Cardiac muscle cell (in vitro differentiated cells and primary cell): ENCODE data around the gene FAM83C. TPM values are rescaled to one million over a fixed set of nuclear protein-coding genes. Genes with fewer than 3 reads are reported as not detected.

ENCODE experiments used
- DNase-seq, 2 donors: peaks; one replicate each; pipeline versions ENCODE4 v3.0.0 to v3.0.0-alpha.2; 2010 to 2017; ENCODE audit warnings: low read depth in 1 of 2, low spot score in 1 of 2
- H3K27ac ChIP-seq: fragments of 200-600 bp; sonication (generic); 2 replicates; pipeline ENCODE4 v1.5.1; 2016
- H3K27me3 ChIP-seq: fragments of 200-600 bp; sonication (generic); 2 replicates; pipeline ENCODE4 v1.6.0; 2016; ENCODE audit warnings: control low read depth
- H3K36me3 ChIP-seq: fragments of 200-600 bp; sonication (generic); 2 replicates; pipeline ENCODE4 v1.5.1; 2016; ENCODE audit warnings: control low read depth
- H3K4me1 ChIP-seq: fragments of 200-600 bp; sonication (generic); 2 replicates; pipeline ENCODE4 v1.8.1; 2017; ENCODE audit warnings: low read depth, mild to moderate bottlenecking, mixed run types
- H3K4me3 ChIP-seq: fragments of 200-600 bp; sonication (generic); 2 replicates; pipeline ENCODE4 v1.5.1; 2016; ENCODE audit warnings: mild to moderate bottlenecking
- H3K9me3 ChIP-seq: fragments of 200-600 bp; sonication (generic); 2 replicates; pipeline ENCODE4 v1.5.1; 2017; ENCODE audit warnings: low read depth, mild to moderate bottlenecking, control low read depth
- CTCF ChIP-seq: IDR thresholded peaks from 2 replicates; pipeline ENCODE4 v1.5.1; 2012; ENCODE audit warnings: low read depth, mild to moderate bottlenecking, low read length
- polyA plus RNA-seq: library from polyadenylated mRNA; unstranded; fragments of >200 nt; fragmentation: Nextera tagmentation; extraction: Ambion mirVana; gene quantifications from 2 replicates; pipeline ENCODE4 v1.2.1, GENCODE V29; 2016
- total RNA-seq: library from RNA; depleted of rRNA; stranded (reverse); fragments of >200 nt; gene quantifications from 2 replicates; pipeline ENCODE4 v1.2.3, GENCODE V29; 2016

FAM83C gene
- total and polyA plus RNA-seq, 2 experiments from 2014 or later = not detected

- no peak for DNase-seq
- Histone ChIP-seq H3K9me3 (no peaks in the 10 kb centered on the region), H3K36me3 (peaks cover 12% of the 10 kb centered on the region), H3K27me3 (no peaks in the 10 kb centered on the region), H3K27ac (peak overlapping the region; percentile 91), H3K4me1 (peaks cover 6% of the 10 kb centered on the region), H3K4me3 (peak overlapping the region; percentile 70)
- TF ChIP-seq CTCF = no peak
Measured at GRCh38 chr20:35276408-35276807, 15.8 kb downstream of the FAM83C start.

DNA sequence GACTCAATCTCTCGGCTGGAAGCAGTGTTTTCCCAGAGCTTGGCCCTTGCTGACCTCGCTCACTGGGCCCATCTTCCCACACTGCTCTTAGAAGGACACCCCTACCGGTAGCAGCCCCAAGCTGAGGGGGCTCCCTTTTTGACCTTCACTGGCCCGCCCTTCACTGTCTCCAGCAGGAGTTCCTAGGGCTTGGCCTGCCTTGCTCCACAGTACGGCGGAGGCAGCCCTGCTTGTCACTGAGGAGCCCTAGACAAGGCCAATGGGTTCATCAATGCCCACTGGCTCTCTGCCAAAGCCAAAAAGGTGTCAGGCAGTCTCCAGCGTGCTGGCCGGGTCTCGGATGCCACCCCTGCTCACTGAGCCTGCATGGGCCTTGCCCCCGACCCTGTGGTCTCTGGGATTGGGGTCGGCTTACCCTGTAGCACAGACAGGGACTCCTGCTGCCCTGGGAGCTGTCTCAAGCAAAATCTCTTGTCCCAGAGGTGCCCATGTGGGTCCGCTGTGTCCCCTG, 16.4 kb downstream of the FAM83C start:
- Histone ChIP-seq H3K9me3 (no peaks in the 10 kb centered on the region), H3K4me3 (no peak overlapping the region), H3K36me3 (peaks cover 10% of the 10 kb centered on the region), H3K27ac (peak overlapping the region; percentile 40), H3K27me3 (no peaks in the 10 kb centered on the region), H3K4me1 (peaks cover 6% of the 10 kb centered on the region)
- no peak for DNase-seq
- TF ChIP-seq CTCF = no peak

GRCh38 chr20:35274172-35275092, 17.8 kb downstream of the FAM83C start:
- DNase-seq = no peak
- no peak overlapping the region for H3K27ac ChIP-seq
- no peaks in the 10 kb centered on the region for H3K9me3 ChIP-seq
- H3K4me1 ChIP-seq = peaks cover 6% of the 10 kb centered on the region
- H3K27me3 ChIP-seq = no peaks in the 10 kb centered on the region
- no peak for TF ChIP-seq CTCF
- peaks cover under 1% of the 10 kb centered on the region for H3K36me3 ChIP-seq
- H3K4me3 ChIP-seq = no peak overlapping the region

DNA sequence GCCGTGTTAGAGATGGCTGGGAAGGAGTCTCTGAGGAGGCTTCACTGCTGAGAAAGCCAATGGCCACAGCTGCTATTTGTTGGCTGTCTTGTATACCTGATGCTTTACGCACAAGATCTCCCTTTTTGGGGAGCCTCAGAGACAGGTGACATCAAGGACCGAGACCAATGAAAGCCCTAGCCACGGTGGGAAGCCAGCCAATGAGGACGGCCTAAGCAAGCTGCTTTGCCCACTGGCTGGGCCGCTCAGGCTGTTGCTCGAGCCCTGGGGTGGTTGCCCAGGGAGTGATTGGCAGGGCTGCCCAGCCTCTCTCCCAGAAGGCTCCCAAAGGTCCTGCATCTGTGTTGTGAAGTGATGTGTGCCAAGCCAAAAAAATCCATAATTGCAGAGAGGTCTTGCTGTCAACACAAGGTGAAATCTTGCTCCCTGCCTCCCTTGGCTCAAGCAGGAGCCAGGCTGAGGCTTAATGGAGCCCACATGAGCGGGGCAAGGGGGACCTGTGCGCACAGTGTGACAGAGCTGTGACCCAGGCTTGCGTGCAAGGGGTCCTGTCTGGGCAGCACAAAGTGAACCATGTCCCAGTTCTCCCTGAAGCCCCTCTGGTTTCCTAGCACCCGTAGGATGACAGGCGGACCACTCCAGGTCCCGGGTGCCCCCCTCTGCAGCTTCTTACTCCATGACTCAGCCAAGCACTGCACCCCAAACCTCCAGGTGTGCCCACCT, 18.6 kb downstream of the FAM83C start:
- Histone ChIP-seq H3K27ac (no peak overlapping the region), H3K27me3 (no peaks in the 10 kb centered on the region), H3K4me3 (no peak overlapping the region), H3K9me3 (no peaks in the 10 kb centered on the region), H3K36me3 (no peaks in the 10 kb centered on the region), H3K4me1 (peaks cover 6% of the 10 kb centered on the region)
- no peak for TF ChIP-seq CTCF
- DNase-seq = no peak

DNA sequence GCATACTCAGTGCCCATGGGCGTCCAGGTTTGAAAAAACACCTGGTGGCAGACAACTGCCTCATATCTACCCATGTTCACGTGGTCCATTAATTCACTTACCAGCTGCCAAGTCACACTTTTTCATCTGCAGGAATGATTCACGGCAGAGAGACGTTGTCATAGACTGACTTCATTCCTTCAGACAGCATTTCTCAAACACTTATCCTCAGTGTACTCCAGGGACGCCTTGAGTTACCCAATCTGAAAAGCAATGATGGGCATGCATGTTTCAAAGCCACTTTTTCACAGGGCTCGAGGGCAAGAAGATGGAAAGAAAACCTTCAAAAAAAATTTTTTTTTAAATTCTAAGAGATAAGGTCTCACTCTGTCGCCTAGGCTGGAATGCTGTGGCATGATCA, 20.3 kb downstream of the FAM83C start:
- no peak overlapping the region for H3K27ac ChIP-seq
- no peak for TF ChIP-seq CTCF
- no peak overlapping the region for H3K4me3 ChIP-seq
- no peaks in the 10 kb centered on the region for H3K36me3 ChIP-seq
- DNase-seq = peak in 1 of 2 donors; percentile 42
- H3K4me1 ChIP-seq = peaks cover 14% of the 10 kb centered on the region
- no peaks in the 10 kb centered on the region for H3K9me3 ChIP-seq
- no peaks in the 10 kb centered on the region for H3K27me3 ChIP-seq
